ENCODE data around the gene MRAP2.

MRAP2 gene, protein sequence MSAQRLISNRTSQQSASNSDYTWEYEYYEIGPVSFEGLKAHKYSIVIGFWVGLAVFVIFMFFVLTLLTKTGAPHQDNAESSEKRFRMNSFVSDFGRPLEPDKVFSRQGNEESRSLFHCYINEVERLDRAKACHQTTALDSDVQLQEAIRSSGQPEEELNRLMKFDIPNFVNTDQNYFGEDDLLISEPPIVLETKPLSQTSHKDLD

DNA sequence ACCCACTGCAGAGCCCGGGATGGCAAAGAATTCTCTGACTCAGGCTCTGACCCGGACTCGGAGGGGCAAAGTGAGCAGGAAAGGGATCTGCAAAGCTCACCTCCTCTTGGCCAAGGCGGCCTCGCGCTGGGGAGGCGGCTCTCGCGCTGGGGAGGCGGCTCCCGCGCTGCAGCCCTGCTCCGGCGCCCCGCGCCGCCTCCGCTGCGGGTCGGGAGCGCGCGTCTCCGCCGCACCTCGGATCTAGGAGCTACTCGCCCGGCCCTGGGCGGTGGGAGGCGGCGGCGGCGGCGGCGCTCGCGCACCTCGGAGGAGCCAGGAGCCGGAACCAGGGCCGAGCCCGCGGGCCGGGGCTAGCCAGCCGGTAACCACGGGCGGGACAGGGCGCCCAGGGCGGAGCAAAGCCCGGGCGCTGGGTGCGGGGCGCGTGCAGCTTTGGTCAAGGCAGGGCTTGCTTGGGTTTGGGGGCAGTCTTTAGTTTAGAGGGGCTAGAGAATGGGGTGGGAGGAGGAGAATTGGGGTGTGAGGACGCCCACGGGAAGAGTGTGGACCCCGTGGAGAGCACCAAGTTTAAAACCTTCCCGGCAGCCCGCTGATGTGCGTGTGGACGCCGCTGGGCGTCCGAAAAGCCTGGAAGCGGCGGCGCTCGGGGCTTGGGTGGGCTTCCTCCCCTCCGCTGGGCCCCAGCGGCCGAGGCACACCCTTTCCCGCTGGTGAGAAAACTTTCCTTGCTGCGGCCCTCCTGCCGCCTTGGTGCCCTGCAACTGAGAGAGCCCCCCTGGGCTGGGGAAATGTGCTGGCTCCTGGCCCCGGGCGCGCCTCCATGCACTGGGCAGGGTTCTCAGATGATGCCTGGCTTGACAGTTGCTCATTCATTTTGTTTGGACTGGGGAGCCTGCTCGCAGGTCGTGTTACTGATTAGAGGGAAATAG lies at the start of gene MRAP2:
TSS of gene MRAP2 (plus strand) at position 250 of the 929 bp plus-strand sequence. CDS start 21,547 bp downstream, outside the sequence.
- DNase-seq (ENCODE audit: low read depth), result no peak

DNA sequence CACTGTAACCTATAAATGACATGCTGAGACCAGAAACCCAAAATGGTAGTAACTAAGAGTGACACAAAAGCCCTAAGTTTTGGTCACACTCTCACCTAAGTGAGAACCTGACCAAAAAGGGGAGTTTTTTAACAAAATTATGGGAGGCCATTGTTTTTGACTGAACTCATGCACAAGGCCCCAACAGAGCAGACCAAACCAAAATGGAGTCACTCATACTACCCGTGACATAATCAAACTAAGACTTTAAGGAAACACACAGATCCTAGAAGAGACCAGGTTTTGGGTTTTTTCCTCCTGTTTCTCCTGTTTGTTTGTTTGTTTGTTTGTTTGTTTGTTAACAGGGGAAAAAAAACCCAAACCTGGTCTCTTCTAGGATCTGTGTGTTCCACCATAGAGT lies 49.2 kb upstream of the MRAP2 start:
- DNase-seq (ENCODE audit: low read depth), result no peak

DNA sequence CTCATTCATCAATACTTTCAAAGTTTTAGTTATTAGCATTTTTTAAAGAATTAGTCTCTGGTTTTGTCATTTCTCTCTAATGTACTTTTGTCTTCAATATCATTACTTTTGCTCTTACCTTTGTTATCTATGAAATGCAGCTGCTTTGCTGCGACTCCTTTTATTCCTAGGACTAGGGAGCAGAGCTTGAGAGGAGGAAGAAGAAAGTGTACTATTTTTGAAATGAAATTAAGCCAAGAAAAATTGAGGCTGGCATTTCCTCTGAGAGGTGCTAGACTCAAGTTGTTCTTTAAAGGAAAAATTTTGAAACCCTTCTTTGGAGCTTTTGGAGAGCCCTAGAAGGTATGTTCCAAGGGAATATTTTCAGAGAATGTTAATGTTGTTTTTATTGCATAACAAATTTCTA lies 48.3 kb upstream of the MRAP2 start:
- DNase-seq (ENCODE audit: low read depth), result no peak

DNA sequence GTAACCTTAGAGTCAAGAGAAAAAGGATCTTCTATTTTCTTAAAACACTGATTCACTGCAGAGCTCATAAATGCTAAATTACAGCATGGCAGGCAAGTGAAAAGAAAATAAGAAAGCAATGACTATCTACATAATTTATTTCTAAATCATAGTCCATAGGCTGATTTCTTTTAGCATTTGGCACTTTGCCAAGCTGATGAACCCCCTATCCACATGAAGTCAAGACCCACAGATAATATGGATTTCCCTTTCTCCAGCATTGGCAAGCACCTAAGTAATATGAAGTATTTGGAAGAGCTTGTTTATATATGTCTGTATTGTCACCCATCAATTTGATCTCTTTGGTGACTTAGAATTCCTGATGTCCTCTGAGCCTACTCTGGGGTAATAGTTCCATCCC lies 47.9 kb upstream of the MRAP2 start:
- no peak for DNase-seq (ENCODE audit: low read depth)

DNA sequence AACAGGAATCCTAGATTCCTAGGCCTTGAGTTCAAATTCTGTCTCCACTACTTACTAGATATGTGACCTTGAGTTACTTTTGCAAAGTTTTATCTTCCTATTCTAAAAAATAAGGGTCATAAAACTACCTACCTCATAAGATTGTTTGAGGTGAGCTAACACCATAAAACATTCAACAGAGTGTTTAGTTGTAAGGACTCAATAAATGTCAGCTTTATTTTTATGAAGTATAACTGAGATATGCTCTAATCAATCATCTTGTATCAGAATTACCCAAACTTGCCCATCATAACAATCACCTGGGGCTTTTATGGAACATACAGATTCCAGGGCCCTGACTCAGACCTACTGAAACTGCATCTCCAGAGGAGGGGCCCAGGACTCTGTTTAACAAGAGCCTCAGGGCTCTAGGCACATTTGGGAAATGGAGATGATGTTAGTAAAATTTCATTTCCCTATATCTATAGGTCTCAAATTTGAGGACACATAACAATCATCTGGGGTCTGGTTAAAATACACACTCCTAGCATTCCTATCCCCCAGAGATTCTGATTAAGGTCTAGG lies 35.5 kb upstream of the MRAP2 start:
- no peak for DNase-seq (ENCODE audit: low read depth)

DNA sequence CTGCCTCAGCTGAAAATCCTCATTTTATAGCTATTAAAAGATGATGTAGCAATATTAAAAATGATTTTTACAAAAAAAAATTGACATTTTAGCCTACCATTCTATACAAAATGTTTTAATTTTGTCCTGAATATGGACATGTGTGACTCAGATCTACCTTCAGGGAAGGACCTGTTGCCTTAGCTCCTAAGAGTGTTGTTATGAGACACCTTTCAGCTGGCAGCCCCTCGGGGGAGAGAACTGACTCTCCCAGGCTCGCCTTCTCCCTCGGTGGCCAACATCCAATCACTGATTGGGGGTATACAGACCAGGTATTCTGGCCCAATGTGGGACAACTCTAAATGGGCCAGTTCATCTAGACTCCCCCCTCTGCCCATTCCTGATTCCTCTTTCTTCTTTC lies 32.5 kb upstream of the MRAP2 start:
- DNase-seq (ENCODE audit: low read depth), result no peak

DNA sequence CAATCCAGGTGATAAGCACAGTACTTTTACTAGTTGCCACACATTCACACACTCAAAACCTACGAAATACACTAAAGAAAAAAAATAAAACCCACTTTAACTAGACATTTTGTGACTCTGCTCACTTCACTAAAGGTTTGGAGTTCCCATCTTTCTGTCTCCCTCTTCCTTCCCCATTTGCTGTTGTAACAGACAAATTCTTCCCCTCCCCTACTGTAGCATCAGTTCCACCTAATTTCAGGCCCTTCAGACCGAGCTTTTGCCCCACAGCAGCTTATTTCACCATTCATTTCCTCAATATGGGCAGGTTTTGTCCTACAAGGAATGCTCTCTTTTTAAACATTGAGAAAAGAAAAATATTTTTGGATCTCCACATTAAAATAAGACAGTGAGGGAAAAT lies 31.3 kb upstream of the MRAP2 start:
- no peak for DNase-seq (ENCODE audit: low read depth)

DNA sequence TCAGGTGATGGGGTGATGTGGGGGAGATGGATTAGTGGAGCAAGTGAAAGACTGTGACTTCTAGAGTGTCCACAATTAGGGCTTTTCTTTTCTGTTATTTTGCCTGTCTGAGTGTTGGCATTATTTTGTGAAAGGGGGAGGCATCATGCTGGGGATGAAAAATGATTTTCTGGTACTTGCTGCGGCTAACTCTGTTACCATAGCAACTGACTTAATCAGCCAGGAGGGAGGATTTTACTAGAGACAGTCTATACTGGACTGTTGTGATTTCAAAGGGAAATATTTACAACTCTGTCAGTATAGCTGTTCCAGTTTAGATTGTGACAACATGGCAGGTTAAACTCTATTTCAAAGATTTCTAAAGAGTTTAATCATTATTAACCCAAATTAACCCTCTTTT lies 30.4 kb upstream of the MRAP2 start:
- DNase-seq (ENCODE audit: low read depth), result no peak

DNA sequence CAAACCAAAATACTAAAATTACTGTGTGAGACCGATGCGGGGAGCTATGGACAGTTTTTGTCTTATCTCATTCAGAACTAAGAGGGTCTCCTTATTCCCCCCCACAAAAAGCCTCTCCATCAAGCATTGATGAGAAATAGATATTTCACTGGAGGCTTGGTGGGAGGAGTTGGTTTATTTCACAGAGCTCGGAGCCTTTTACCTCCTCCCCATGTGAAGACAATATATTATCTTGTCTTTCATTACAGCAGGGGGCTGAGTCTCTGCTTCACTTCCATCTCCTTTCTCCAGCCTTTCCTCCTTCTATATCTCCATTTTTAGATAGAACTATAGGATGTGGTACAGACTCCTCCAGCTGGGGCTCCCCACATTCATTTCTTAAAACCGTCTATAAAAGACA lies 29.9 kb upstream of the MRAP2 start:
- DNase-seq (ENCODE audit: low read depth), result no peak

DNA sequence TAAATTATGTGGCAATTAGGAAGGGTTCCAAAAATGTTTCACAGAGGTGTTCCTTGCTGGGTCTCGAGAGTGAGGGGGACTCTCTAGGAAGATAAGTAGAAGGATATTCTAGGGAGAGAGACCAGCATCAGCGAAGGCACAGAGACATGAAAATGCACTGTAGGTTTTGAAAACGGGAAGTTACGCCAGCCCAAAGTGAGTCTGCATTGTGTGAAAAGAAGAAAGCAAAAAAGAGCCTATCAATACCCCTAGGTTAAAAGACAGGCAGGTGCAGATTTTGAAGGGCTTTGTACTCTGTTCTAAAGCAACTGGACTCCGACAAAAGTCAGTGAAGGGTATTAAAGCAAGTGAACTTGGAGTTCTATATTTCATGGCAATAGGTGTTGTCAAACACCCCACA lies 25.7 kb upstream of the MRAP2 start:
- DNase-seq (ENCODE audit: low read depth), result no peak

DNA sequence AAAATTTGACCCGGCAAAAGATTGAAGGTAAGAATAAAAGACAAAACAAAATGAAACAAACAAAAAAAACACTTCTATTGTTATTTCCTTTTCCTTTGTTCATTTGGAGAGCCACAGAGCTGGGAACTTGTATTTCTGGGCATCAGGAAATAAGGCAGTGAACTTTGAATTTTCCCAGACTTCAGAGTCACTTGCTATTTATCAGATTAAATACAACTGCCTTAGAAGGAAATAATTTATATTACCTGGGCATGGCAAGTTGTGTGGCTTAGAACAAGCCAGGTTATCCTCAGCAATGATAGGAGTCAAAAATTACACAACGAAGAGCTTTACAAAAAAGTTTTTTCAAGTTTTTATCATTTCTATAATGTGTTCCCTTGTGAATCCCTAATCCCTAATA lies 20.2 kb upstream of the MRAP2 start:
- no peak for DNase-seq (ENCODE audit: low read depth)

DNA sequence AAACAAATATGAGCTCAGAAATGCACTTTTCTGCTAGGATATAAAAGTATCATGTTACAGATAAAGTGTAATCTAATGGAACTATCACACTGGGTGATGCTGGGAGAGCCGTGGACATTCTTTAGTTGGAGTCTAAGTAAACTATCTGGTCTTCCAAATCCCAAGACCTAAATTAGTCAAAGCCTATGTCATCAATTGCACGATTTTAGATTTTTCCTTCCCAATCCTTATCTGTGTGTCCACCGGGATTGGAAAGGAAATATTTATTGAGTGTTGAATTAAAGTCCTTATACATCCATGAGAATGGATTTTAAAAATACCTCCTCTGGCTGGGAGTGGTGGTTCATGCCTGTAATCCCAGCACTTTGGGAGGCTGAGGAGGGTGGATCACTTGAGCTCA lies 19.6 kb upstream of the MRAP2 start:
- DNase-seq (ENCODE audit: low read depth), result no peak

DNA sequence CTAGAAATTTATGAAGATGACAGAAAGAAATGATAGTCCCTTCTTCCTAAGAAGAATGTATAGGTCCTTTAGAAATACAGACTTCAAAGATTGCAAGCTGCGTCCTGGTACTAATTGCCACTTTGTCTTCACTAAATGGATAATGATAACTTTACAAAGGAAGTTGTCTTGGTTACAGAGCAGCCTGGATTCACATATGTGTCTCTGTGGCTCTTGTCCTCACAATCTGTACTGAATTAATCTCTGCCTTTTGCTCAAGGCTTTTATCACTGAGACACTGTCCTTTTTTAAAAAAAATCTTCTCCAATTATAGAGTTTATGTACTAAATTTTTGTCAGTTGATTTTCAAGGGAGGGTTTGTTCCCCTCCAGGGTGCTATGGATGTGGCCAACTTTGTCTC lies 17.5 kb upstream of the MRAP2 start:
- no peak for DNase-seq (ENCODE audit: low read depth)

DNA sequence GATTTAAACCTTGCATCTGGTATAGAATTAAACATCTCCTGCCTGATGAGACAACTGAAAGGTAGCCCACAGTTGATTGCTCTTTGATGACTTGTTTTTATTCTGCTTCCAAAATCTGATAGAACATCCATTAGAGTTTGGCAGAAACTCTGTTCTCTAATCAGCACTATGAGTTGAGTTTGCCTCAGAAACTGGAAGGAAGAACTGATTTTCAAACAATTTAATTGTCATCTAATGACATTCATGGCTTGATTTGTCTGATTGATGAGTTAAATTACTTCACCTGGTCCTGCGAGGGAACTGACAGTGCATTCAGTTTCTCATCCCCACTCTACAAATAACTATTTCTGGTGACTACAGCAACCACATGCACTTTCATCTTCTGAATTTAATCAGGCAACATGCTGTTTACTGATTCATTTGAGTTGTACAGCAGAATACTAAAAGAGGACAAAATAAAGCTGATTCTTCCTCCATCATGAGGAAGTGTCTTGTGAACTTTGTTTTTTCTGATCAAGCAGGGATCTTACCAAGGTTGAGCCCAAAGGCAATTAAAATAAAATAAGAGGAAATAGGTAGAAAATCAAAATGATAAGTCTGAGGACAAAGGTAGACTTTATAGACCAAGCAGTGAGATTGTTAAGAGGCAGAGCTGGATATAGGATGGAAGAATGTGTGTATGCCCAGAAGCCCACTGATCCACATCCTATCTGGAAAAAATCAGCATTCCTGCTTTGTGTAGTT lies 15.7 kb upstream of the MRAP2 start:
- no peak for DNase-seq (ENCODE audit: low read depth)

DNA sequence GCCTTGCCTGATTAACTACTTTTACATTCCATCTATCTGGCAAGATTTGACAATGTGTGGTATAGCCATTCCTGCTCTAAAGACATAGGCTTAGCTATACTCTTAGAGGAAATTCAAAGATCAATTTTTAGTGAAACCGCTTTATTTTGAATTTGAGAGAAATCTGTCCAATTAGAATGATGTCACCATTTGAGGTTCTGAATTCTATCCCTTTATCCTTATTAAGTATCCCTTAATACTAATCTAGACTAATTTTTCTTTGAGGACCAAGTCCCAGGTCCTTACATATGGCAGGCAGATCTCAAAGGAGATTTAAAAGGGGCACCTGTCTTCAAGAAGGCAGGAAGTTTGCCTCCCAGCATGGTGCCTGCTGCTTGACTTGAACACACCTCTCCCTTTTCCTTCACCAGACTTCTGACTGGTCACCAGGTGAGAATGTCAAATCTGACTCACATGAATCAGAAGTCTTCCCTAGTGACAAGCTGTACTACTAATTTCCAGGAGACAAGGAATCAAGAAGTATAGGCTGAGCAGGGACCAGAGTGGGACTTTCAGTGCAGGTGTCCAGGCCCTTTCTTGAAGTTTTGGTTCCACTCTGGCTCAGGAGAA lies 15.0 kb upstream of the MRAP2 start:
- DNase-seq (ENCODE audit: low read depth), result no peak

DNA sequence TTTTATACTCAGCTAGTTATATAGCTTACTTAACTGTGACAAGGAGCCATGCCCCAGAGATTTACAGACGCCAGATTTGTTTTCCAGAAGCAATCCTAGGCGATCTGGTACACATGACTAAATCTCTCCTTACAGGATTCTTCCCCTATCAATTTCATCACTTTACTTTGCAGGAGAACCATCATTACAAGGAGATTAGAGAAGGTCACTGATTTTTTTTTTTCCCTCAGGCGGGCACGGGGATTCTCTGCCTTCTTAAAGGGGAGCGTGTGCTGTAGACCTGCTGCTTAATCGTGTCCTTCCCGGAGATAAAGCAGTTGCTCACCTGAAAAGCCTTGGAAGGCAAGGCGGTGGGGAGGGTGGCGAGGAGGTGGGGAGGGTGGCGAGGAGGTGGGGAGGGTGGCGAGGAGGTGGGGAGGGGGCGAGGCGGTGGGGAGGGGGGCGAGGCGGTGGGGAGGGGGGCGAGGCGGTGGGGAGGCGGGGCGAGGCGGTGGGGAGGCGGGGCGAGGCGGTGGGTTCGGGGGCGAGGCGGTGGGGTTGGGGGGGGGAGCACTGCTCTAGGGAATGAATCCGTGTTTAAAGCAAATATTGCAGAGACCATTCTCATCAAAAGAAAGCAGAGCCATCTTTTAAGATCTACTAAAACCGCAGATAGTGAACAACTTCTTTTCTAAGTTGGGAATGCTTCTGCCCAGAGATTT lies 14.3 kb upstream of the MRAP2 start:
- DNase-seq (ENCODE audit: low read depth), result no peak

DNA sequence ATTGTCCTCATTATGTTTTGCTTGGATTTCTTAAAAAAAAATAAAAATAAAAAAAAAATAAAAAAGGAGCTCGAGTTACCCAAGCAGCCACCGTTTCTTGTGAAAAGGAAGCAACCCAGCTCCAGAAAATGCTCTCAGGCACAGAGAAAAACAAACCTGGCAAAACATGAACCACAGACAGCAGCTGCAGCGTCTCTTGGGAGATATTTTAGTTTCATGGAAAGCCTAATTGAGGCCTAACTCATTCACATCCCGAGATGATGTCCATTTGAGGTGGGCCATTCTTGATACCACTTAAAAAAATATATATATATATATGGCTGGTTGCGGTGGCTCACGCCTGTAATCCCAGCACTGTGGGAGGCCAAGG lies 13.7 kb upstream of the MRAP2 start:
- no peak for DNase-seq (ENCODE audit: low read depth)

DNA sequence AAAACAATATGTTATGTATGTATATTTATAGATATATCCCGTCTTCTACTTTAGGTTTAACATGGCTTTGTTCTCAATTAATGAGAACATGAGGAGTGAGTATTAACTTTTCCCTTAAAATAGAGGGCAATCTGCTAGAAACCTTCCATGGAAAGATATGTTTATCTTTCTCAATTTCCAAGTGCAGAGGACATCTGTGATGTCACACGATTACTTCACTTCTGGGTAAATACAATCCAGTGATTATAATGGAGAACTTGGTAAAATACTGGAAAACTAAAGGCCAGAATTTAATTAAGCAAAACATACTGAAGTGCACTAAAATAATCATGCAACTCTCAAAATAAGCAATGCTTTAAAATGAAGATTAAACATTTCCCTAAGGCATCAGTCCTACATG lies 11.9 kb upstream of the MRAP2 start:
- DNase-seq (ENCODE audit: low read depth), result no peak

DNA sequence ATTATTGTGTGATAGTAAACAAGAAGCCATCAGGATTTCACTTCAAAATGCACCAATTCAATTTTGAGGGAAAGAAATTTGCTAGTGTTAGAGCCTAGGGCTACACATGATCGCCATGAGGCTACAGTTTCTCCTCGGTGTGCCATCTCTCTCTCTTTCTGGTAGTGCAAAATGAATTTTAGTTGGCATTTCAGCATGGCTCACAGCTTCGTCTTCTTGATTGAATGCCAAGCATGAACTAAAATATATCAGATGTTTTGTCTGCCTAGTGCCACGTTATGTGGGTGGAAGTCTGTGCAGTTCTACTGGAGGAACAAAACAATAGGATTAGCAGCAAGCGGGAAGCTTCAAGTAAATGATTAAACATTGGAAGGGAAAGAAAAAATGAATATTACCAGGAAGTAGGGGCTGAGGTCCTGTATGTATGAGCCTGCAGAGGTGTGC lies 6.8 kb upstream of the MRAP2 start:
- DNase-seq (ENCODE audit: low read depth), result no peak

DNA sequence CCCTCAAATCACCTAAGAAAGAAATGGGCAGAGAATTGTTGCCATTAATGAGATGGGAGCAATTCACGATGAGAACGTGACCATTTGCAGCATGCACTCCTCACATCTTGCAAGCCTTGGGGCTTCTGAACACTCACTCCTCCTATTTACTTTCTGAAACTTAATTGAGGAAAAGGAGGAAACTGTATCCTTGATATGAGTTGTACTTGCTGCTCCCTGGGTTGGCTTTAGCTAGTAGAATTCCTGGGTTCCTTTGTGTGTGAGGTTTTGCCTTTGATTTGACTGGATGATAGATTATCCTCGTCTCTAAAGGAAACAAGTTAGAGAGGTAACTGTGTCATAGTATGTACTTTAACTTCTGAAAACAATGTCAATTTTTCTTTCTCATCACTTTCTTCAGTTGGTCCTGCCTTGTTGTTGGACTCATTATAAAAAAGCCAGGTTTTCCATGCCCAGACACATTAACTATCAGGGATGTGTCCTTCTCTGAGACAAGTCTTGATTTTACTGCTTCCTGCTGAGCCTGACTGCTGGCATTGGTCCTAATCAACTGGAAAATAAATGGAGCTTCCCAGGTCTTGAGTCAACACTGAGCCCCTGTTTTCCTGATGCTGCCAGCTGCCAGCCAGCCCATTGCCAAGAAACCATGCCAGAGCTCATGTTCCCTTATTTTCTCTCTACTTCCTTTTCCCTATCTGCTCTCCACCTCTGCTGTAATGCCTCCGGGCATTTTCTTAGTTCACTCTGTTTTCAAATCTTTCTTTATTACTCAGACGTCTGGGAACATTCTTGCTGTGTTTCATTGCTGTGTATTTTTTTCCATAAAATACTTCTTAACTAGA lies 6.0 kb upstream of the MRAP2 start:
- no peak for DNase-seq (ENCODE audit: low read depth)

DNA sequence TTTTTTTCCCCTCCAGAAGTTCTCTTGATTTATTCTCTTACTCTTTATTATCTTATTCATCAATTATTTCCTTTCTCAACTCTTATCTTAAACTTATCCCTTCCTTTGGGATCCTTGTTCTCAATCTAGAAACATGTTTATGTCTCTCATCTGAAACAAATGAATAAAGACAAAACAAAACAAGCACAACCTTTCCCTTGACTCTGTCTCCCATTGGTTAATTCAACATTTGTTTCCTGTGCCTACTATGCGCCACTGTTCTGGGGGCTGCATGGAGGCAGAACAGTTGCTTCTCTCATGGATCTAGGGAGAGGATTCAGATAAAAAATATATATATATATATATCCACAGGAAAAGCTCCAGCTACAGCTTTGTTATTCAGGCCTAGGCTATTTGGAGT lies 5.2 kb upstream of the MRAP2 start:
- DNase-seq (ENCODE audit: low read depth), result no peak

Data from stimulated activated CD8-positive, alpha-beta memory T cell treated with anti-CD3 and anti-CD28 coated beads, Interleukin-12 subunit alpha, Interleukin-12 subunit beta, amount 100 ng/mL, for 4 hours (primary cell).